HG03159 (cell line): ENCODE results near the gene TTC23.

Experiments used
- ATAC-seq: cut with Tn5 transposase; IDR thresholded peaks from one replicate; pipeline ENCODE4 v1.9.1; 2021; ENCODE audit warnings: mild to moderate bottlenecking, moderate library complexity; ENCODE audit not compliant: unreplicated experiment

The TTC23 gene, protein sequence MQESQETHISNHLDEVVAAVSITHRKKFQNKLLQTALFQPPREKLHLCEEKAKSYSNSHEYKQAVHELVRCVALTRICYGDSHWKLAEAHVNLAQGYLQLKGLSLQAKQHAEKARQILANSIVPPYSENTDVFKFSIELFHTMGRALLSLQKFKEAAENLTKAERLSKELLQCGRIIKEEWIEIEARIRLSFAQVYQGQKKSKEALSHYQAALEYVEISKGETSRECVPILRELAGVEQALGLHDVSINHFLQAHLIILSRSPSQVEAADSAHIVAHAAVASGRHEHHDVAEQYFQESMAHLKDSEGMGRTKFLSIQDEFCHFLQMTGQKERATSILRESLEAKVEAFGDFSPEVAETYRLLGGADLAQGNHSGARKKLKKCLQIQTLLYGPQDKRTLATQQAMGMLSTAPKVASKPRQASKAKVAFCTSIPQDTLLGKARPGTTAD

DNA sequence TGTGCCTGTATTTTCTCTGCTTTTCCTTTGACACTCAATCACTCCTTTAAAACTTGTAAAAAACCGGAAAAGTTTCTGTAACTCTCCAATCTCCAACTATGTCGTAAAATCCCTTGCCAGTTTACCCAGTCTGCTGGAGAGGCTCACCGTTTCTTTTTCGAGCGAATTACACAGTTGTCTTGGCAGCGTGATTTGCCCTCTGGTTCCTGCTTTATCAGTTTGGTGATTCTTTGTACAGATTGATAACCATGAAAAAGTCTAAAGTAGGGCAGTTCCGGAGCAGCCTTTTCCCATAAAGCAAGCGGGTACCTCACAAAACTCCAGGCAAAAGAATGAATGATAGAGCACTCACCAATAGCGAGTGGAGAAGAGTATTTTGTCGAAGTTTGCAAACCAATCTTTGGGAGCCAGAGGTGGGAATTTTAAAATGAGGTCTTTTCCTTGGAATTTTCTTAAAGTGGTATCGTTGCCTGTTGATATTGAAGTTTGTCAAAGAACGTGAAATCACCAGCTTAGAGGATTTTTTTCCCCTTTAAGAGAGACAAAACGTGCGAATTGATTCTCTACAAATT lies at the start of gene TTC23:
TSS of gene TTC23 (minus strand) at position 312 of the 572 bp plus-strand sequence. CDS start 20,869 bp downstream, outside the sequence.
- ATAC-seq = no peak

DNA sequence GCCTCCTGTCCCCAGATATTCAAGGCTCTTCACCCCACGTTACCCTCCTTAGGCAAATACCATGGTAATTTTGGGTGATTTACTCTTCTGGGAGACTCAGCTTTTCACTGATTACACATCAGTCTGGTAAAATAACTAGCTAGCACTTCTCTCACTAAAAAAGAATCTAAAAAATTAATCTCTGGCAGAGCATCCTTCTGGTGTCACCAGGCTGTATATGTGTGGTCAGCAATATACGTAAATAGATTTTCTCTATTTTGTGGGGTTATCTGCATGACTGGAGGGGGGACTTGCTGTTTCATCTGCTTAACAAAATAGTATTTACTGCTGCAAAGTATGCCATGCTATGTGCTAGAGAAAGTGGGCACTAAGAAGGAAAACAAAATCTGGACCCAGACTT lies 47.0 kb upstream of the TTC23 start:
- ATAC-seq = no peak

DNA sequence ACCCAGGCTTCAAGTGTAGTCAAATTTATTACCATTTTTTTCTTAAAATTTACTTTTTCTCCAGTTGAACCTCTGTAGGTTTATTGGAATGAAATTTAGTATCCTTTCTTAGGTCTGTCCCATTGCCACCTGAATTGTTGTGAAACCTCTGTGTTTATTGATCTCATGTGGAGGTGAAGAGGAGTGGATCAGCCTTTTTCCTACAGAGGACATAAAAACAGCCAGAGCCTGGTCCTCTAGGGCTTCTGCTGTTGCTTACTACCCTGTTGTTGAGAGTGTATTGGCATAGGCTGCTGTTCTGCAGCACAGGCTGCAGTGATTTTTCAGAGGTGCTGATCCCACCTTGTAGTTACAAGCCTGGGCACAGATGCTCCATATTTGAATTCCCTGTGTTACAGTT lies 46.5 kb upstream of the TTC23 start:
- no peak for ATAC-seq

DNA sequence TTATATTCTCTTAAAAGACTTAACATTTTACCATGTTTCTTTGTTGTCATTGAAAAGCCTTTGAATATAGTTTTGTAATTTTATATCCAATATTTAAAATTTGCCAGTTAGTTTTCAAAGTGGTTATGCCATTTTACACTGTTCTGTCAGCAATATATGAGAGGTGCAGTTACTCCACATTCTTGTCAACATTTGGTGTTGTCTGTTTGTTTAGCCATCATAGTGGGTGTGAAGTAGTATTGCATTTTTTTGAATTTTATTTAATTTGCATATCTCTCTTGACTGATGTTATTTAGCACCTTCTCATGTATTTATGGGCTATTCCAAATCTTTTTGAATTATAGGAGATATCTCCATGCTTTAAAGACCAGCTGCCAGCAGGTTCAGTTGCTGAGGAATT lies 42.3 kb upstream of the TTC23 start:
- ATAC-seq = no peak

DNA sequence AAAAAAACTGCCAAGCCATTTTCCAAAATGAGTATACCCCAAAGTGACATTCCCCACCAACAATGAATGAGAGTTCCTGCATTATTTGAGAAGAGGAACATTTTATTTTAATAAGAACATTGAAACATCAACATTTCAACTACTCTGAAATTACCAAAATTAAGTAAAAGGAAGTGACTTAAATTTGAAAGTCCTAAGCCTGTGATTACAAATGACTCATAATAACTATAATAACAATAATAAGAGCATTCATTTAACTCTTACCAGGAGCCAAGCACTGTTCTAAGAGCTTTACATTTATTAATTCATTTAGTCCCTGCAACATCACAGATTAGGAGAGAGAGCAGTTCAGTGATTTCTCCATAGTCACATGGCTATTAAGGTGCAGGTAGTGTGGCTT lies 34.3 kb upstream of the TTC23 start:
- no peak for ATAC-seq

DNA sequence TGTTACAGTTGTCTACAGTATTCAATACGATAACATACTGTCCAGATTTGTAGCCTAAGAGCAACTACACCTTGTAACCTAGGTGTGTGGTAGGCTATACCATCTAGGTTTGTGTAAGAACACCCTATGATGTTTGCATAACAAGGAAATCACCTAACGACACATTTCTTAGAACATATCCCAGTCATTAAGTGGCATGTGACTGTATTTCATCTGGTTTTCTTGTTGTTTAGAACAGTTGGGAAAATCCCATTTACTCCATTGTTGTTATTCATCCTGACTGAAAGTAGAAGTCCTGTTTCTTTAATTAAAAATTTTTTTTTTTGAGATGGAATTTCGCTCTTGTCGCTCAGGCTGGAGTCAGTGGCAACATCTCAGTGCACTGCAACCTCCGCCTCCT lies 33.2 kb upstream of the TTC23 start:
- no peak for ATAC-seq

DNA sequence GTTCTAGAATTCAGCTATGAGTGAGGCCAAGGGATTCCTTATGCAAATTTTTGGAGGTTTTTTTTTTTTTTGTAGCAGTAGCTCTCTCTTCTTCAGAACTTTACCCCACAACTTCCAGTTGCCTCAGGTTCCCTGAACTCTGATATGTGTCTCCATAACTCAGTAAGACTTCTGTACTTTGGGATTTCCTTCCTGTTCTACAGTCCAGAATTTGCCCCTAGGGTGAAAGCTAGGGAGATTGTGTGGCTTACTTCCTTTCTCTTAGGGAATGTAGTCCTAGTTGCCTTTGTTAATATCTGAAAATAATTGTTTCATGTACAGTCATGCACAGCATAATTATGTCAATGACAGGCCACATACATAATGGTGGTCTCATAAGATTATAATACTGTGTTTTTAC lies 32.7 kb upstream of the TTC23 start:
- ATAC-seq = no peak

DNA sequence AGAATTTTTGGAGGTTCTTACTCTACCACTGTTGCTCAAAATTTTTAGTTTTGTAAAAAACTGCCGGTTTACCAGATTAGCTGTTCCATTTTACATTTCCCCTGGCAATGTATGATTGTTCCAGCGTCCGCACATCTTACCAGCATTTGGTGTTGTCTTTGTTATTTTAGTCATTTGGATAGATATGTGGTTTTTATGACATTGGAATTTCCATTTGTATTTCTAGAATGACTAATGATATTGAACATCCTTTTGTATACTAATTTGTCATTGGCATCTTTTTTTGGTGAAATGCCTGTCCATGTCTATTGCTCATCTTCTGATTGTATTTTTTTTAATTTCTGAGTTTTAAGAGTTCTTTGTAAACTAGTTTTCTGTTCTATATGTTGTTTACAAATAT lies 30.4 kb upstream of the TTC23 start:
- no peak for ATAC-seq

DNA sequence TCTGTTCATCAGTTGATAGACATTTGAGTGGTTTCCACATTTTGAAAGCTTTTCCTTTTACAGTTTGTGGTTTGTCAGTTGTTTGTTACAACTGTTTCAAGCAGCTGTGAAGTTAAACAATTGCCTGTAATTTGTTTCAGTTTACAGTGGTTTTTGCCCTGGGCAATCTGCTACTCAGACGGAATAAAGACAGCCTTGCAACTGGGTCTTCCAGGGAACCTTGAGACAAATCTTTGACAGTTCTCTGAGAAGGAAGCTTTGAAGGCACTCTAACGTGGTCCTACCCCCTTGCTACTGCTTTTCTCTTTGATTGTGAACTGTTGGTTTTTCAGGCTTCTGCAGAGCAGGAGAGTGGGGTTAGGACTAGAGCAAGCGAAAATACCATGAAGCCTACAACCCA lies 29.9 kb upstream of the TTC23 start:
- ATAC-seq = no peak

DNA sequence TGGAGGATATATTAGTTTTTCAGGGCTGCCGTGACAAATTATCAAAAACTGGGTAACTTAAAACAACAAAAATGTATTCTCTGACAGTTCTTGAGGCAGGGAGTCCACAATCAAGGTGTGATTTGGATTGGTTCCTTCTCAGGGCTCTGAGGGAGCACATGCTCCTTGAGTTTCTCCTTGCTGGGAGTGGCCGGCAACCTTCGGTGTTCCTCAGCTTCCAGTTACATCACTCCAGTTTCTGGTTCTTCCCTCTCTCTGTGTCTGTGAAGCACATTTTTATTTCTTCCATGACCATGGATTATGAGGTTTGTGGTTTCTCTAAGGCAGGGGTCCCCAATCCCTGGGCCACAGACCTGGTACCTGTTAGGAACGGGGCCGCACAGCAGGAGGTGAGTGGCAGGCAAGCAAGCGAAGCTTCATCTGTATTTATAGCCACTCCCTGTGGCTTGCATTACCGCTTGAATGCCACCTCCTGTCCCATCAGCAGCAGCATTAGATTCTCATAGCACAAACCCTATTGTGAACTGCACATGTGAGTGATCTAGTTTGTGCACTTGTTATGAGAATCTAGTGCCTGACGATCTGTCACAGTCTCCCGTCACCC lies 26.2 kb upstream of the TTC23 start:
- no peak for ATAC-seq

DNA sequence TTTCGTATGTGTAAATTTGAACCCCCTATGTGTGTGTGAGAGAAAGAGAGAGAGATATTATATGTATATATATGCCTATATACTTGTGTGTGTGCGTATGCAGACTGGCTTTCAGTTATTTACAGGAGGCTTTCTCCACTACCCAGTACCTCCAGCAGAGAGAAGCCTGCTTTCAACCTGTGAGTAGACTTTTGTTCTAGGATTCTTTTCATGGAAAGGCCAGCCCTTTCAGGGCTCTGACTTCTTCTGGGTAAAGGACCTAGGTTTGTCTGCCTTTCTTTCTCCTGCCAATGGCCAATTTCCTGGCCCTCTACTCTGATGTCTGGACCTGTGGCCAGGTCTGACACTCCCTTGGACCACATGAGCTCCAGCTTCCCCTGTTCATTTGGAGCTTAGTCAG lies 25.7 kb upstream of the TTC23 start:
- ATAC-seq = no peak

DNA sequence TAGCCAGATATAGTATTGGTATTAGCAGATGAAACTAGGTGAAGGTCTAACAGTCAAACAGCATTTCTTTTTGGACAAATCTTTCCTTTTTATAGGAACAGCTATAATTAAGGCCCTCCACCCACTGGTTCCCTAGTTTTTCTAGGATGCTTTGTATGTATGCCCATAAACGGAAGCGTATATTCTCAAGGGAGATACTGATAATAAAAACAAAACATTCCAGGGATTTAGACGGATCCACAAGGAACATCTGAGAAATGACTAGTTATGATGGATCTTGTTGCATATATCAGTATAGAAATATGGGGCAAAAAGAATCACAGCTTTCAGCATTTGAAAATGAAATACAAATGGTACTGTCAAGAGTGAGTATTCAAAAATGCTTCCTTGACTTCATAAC lies 24.4 kb upstream of the TTC23 start:
- no peak for ATAC-seq

DNA sequence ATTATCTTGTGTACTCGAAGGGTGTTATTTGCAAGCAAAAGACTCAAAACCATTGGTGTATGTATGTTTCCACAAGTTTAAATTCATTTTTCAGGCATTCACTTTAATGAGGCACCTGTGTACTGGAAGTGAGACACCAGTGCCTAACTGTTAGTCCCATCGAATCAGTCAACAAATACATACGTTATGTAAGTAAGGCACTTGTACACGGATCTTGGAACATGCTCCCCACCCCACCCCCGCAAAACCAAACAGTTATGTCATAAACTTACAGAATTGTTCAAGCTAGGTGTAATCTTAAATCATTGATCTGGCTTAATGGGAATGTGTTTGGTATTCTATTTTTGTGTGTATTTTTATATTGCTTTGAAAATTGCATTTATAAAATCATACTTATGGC lies 19.1 kb upstream of the TTC23 start:
- ATAC-seq = no peak

DNA sequence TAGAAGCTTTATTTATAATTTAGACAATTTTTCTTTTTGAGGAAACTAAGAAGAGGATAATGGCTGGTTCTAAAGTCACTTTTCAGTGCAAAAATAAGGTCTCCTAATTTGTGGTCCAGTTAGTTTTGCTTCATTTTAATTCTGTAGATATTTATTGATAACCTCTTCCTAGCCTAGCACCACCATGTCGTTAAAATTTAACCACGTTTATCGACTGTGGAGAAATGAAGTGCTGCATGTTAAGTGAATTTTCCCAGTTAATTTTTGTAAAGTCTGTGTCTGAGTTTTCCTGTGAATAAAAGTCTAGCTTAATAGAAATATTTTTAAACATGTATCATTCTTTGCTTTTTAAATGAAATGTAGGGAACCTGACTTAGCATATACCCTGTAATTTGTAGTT lies 18.6 kb upstream of the TTC23 start:
- ATAC-seq = no peak

DNA sequence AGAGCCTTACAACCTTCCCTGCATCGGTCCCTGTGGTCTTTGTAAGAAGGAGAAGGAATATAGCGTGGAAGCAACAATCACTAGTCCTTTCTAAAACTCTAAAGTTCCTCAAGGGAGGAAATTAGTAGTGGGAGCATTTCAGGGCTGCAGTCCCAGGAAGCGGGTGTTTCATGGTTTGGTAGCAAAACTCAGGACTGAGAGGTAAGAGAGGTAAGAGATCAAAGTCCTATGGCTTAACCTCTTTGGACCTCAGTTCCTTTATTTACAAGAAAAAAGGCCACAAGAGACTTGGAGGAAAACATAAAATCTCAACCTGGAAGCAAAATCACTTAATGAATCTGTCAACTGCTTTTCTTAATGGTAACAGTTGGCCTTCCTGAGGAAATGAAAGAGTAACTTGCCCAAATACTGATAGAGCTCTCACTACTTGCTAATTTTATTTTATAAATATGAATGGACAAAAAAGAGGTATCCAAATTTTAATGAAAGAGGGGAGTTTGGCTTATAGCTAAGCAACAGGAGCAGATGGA lies 16.2 kb upstream of the TTC23 start:
- no peak for ATAC-seq

DNA sequence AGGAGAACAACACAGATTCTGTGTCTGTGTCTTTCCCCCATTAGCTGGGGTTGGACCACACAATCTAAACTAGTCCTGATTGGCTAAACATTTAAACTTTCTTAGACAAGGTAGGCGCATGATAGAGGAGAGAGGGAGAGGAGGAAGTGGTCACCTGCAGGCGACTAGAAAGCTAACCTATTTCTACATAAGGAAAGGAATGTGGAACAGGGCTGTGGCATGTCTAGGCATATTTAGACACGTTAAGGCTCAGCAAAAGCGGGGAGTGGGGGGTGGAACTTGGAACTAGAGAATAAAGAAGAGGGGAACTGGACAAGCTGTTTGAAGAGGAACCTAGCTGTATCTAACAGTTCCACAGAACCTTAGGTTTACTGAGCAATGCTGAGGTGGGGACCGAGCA lies 14.7 kb upstream of the TTC23 start:
- no peak for ATAC-seq

DNA sequence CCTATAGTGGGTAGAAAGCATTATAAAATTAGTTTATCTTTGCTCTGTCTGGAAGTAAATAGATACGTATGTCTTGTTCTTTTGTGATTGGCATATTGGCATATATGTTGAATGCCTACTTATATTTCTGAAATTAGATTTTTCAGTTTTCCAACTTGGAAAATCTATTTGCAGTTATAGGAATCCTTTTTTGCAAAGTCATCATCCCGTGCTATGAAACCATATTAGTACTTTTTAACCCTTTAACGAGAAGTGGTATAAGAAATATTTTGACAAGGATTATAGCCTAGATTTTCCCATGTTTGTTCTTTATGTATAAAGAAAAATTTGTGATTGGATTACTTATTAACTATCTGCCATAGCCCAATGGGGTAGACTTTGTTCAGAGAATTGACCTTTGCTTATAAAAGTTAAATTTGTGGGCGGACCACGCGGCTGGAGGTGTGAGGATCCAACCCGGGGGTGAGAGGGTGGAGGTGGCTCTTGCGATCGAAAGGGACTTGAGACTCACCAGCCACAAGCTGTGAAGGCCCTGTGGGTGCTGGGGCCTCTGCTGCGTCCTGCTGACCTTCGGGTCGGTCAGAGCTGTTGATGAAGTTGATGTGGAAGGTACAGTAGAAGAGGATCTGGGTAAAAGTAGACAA lies 7.8 kb upstream of the TTC23 start:
- no peak for ATAC-seq

DNA sequence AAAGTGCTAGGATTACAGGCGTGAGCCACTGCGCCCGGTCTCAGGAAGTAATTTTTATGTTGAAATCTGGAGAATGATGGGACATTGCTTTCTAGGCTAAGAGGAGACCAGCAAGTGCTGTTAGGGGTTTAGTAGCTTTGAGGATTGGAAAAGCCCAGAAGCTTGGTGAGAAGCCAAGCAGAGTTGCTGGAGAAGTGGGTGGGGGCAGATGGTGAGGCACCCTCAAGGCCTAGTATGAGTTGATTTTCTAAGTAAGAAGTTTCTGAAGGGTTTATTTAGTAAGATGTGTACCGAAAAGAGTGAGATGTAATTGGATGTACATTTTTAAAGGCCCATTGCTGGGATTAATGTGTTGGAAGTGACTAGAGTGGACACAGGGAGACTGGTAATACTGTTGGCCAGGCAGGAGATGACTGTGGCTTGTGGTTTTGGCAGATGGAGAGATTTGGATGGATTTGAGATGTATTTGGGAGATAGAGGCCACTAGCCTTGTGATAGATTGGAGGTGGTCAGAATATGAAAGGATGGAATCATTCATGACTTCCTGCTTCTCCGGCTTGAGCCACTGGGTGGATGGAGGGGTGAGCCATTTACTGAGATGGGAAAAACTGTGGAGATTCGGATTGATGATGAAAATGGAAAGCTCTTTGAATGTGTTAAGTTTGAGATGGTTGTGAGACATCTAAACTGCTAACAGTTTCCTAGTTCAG lies 4.2 kb upstream of the TTC23 start:
- no peak for ATAC-seq

DNA sequence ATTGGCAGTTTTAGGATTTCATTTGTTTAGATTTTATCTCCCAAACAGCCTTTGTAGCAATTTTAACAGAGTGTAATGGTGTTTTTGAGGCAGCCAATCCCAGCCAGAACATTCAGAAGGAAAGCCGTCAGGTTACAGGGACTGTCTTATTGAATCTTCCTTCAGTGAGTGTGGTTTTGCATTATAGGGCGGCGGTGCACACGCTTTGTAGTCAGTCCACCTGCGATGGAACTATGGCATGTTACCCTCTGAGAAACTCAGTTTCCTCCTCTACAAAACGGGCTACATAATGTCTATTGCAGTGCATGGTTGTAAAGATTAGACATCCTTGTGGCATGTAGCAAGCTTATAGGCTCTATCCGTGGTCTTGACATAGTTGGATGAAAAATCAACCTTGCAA lies 2.9 kb upstream of the TTC23 start:
- ATAC-seq = no peak

DNA sequence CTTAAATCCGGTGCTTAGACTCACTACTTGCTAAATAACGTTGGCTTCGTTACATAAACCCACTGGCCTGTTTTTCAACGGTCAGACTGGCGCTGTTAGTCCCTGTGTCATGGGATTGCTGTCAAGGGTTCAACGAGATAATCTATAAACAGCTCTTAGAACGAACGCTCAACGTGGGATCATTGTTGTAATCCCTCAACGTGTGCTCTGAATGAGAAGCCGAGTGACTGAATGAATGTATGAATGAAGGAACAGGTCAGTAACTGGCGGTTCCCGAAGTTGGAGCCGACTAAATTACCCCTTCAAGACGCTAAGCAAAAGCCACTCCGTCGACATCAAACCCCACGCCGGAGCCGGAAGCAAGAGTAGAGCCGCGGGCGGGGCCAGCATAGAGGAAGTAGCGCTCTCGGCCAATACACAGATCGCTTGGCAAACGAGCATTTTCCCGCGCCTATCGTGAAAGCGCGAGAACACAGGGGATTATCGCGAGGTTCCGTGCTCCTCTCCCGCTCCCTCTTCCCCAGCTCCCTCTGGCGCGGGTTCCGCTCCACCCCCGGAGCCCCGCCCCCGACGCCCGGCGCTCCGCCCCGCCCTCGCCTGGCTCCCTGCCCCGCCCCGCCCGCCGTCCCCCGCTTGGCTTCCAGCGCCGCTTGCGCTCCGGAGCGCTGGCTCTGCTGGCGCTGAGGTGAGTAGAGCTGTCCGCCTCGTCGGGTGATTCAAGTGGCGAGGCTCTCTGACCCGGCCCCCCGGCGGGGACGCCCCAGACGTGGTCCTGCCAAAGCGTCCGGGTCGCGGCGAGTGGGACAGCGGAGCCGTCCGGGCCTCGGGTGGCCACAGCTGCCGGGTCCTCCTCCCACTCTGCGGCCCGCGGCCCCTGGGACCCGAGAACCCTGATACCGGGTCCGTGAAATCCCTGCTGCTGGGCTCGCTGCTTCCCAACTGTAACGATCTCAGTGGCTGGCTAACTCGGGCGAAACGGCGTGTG lies 1.8 kb upstream of the TTC23 start, which contains the start of gene LRRC28:
TSS of gene LRRC28 (plus strand) at position 625 of the 985 bp plus-strand sequence. CDS start 4,477 bp downstream, outside the sequence.
- ATAC-seq = peak; percentile 94
